ENCODE data around the gene CDH22. TPM values are rescaled to one million over a fixed set of nuclear protein-coding genes. Genes with fewer than 3 reads are reported as not detected.

CDH22 gene
- total RNA-seq, 1 donor from 2014 or later, result not detected

- intact Hi-C loops (cut with DNase I), result no loop called here
- no peak for DNase-seq (ENCODE audit: low spot score in 2 of 2)
- peaks cover 11 to 26% of the 10 kb centered on the region in 2 donors for H3K36me3 ChIP-seq
- H3K27me3 ChIP-seq, result no peaks in the 10 kb centered on the region
- H3K4me3 ChIP-seq, result no peak overlapping the region
- no peak overlapping the region for H3K27ac ChIP-seq
- H3K4me1 ChIP-seq, result no peaks in the 10 kb centered on the region
- TF ChIP-seq, protein P1, sequence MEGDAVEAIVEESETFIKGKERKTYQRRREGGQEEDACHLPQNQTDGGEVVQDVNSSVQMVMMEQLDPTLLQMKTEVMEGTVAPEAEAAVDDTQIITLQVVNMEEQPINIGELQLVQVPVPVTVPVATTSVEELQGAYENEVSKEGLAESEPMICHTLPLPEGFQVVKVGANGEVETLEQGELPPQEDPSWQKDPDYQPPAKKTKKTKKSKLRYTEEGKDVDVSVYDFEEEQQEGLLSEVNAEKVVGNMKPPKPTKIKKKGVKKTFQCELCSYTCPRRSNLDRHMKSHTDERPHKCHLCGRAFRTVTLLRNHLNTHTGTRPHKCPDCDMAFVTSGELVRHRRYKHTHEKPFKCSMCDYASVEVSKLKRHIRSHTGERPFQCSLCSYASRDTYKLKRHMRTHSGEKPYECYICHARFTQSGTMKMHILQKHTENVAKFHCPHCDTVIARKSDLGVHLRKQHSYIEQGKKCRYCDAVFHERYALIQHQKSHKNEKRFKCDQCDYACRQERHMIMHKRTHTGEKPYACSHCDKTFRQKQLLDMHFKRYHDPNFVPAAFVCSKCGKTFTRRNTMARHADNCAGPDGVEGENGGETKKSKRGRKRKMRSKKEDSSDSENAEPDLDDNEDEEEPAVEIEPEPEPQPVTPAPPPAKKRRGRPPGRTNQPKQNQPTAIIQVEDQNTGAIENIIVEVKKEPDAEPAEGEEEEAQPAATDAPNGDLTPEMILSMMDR (IDR thresholded peaks at IDR 0.05), result no peak
- H3K9me3 ChIP-seq, result no peaks in the 10 kb centered on the region
Observed at GRCh38 chr20:46350986-46351267, 42.6 kb upstream of the CDH22 start.

GRCh38 chr20:46350201-46350985 lies 42.1 kb upstream of the CDH22 start:
- Histone ChIP-seq H3K4me1 (no peaks in the 10 kb centered on the region), H3K9me3 (no peaks in the 10 kb centered on the region), H3K4me3 (no peak overlapping the region), H3K36me3 (peaks cover 11 to 26% of the 10 kb centered on the region in 2 donors), H3K27ac (no peak overlapping the region), H3K27me3 (no peaks in the 10 kb centered on the region)
- intact Hi-C loops (cut with DNase I), result no loop called here
- no peak for DNase-seq (ENCODE audit: low spot score in 2 of 2)
- TF ChIP-seq, protein P1 (IDR thresholded peaks at IDR 0.05), result no peak

GRCh38 chr20:46349742-46350056 lies 41.4 kb upstream of the CDH22 start:
- TF ChIP-seq, protein P1 (IDR thresholded peaks at IDR 0.05), result no peak
- Histone ChIP-seq H3K36me3 (peaks cover 11 to 26% of the 10 kb centered on the region in 2 donors), H3K27ac (no peak overlapping the region), H3K4me1 (no peaks in the 10 kb centered on the region), H3K4me3 (no peak overlapping the region), H3K9me3 (no peaks in the 10 kb centered on the region), H3K27me3 (no peaks in the 10 kb centered on the region)
- DNase-seq (ENCODE audit: low spot score in 2 of 2), result no peak
- intact Hi-C loops (cut with DNase I), result loop anchor here (2.0 kb wide), 1 partner anchor 219 kb away; no protein-coding TSS in a partner anchor

DNA sequence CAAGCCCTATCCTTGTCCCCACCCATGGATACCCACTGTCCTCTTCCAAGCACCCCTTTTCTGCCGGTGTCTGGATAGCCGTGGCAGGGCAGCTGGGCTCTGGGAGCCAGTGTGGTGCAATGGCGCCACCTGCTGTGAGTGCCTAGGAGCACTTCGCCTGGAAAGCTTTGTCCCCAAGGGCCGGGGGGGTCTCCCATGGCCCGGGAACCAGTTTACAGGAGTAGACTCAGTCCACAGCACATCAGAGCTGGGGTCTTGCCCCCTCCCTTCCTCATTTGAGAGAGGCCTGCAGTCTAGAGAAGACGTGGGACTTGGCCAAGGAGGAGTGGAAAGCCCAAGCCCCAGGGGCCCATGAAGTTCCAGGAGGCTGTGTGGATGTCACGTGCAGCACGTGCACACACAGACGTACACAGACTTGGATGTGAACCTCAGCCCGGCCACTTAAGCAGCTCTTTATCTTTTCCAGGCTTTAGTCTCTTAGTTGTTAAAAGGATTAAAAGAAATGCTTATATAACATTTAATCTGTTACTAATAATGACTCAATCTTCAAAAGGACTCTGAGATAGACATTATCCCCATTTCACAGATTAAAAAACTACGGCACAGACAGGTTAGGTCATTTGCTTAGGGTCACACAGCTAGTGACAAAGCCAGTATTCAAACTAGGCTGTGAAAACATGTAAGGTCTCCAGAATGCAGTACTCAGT lies 40.9 kb upstream of the CDH22 start:
- intact Hi-C loops (cut with DNase I), result loop anchor here (2.0 kb wide), 1 partner anchor 218 kb away; no protein-coding TSS in a partner anchor
- Histone ChIP-seq H3K27ac (no peak overlapping the region), H3K4me3 (no peak overlapping the region), H3K36me3 (peaks cover 11 to 26% of the 10 kb centered on the region in 2 donors), H3K27me3 (no peaks in the 10 kb centered on the region), H3K4me1 (no peaks in the 10 kb centered on the region), H3K9me3 (no peaks in the 10 kb centered on the region)
- TF ChIP-seq, protein P1 (IDR thresholded peaks at IDR 0.05), result peak; percentile 52 to 66 (median 54)
- DNase-seq (ENCODE audit: low spot score in 2 of 2), result peak in 1 of 2 donors; percentile 72

DNA sequence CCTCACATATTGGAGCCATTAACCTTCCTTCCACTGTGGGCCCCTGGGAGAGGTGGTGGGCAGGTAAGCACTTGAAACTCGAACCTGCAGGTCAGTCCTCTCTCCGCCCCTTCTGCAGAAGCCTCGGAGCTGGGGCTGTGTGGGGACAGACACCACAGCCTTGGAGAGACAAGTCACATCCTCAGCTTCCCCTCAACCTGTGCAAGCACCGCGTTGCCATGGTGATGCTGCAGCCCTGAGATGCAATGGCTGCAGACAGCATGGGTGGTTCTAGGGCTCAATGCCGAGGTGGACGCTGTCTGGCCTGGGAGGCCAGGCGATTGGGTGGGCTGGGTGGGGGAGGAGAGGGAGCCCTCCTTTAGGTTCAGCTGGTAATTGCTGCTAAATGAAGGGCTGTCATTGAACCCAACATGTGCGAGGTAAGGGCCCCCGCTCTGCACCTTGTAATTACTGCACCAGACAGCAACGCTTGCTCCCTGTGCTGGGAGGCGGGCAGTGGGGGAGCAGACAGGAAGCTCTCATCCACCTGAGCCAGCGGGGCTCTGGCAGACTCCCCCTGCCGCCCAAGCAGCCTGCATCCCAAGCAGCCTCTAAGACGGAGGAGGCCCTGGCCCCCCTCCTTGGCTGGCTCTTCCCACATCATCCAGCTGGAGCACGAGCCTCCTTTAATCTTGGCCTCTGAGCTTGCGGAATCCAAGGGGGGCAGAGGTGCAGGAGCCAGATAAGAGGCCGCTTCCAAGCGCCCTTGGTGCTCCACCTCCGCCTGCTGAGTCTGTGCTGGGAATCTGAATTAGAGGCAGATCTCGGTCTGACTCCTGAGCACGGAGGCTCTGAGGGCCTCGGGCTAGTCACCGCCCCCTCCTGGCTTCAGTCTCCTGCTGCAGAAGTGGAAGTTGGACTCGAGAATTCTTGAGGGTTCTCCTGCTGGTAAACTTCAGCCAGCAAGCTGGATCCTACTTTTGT lies 39.8 kb upstream of the CDH22 start:
- Histone ChIP-seq H3K9me3 (no peaks in the 10 kb centered on the region), H3K27me3 (no peaks in the 10 kb centered on the region), H3K36me3 (peaks cover 11 to 26% of the 10 kb centered on the region in 2 donors), H3K27ac (no peak overlapping the region), H3K4me3 (no peak overlapping the region), H3K4me1 (no peaks in the 10 kb centered on the region)
- intact Hi-C loops (cut with DNase I), result loop anchor here (2.0 kb wide), 1 partner anchor 217 kb away; no protein-coding TSS in a partner anchor
- TF ChIP-seq, protein P1 (IDR thresholded peaks at IDR 0.05), result no peak
- no peak for DNase-seq (ENCODE audit: low spot score in 2 of 2)

Measured in ascending aorta (tissue), 2 donors.